GM21619 (cell line): Measurements from ENCODE around the gene TMCO4.

Experiments
- ATAC-seq: cut with Tn5 transposase; IDR thresholded peaks from one replicate; pipeline ENCODE4 v1.9.1; 2021; ENCODE audit not compliant: unreplicated experiment

TMCO4 gene

DNA sequence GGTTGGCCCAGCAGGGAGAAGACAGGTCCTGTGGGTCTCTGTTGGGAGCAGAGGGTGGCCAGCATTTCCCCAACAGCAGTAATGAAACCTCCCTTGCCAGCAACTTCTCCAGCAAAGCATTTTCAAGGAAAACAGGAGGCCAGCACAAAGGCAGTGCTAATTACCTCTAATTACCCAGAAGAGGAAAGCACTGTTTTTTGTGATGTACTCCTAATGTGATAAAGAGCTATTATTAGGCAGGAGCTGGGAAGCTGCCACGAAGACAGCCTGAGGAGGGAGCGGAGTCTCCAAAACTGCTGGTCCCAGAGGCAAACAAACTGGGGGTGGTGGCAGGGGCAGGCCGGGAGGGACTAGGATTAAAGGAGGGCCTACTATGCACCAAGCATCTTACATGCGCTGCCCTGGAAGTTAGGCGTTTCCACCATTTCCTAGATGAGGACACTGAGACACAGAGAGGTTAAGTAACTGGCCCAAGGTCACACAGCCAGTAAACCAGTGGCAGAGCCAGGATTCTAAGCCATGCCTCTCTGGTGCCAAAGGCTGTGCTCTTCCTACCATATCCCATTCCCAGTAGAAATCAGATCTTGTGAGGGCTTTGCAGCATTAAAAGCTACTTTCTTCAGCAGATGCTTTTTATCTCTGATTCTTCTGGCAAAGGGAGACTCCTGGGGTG is 110.5 kb downstream of the TMCO4 start:
- no peak for ATAC-seq

DNA sequence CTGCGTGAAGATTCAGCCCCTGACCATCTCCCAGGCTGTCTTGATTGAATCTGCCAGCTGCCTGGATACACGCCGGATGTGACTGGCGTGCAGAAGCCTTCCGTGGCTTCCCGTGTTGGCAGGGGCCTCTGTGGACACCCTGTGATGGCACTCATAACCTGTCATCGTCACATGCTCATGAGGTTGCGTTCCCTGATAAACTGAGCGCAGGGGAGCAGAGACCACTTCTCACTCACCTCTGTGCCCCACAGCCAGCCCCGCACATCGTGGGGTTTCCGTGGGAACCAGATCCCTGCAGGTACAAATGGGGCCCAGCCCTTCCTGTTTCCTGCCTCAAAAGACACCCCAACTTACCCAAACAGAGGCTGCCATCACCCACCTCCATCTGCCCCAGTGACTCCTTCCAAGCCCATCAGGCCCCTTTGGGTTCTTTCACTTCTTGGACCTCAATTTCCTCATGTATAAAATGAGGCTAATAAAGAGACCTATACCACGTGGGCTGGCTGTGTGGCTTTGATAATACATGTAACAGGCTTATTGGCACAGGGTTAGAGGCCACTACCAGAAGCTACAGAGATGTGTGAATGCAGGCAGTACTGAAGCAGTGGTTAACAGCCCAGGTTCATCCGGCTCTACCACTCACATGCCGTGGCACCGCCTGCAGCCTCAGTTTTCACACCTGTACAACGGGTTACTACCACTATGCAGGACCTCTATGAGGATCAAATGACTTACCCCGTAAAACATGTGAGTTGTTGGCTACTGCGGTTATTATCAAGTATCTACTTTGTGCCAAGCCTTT is 111.5 kb downstream of the TMCO4 start:
- ATAC-seq, result no peak

DNA sequence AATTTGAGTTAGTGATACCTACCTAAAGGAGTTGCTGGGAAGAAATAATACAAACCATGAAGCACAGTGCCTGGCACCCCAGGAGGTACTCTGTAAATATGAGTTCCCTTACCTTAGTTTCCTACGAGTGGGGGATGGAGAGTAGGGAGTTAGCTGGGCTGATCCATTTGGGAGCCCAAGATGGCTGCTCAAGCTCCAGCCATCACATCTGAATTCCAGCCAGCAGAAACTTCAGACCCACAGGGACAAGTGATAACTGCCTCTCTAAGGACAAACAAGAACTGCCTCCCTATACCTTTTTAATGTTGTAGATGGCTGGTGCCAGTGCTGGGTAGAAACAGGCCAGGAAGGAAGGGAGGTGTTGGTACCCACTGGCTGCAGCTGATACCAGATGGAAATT is 112.3 kb downstream of the TMCO4 start:
- no peak for ATAC-seq

DNA sequence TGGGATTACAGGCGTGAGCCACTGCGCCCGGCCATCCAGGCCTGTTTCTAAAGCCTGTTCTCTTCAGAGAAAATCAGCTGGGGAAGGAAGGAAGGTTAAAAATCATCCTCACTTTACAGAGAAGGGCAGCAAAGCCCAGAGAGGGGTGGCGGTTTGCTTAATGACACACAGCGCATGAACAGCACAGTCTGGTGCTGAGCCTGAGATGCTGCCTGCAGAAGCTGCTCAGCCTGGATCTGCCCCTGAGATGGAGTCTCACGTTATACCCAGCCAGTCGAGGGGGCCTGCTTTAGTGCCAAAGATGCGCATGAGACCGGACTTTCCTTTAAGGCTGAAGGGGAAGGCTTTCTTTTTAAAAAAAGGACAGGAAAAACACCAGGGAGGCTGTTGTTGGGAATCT is 113.7 kb downstream of the TMCO4 start:
- no peak for ATAC-seq

DNA sequence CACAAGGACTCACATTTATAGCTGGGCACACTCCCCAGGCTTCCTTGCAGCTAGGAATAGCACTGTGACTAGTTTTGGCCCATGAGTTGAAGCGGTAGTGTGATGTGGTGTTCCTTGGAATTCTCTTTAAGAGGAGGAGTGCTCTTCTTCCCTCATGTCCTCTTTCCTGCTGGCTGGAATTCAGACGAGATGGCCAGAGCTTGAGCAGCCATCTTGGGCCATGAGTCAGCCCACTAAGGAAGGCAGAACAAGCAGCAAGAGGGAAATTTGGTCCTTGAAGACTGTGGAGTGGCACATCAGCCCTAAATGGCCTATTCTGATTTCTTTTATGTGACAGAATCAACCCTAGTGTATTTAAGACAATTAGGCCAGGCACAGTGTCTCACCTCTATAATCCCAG is 115.0 kb downstream of the TMCO4 start:
- no peak for ATAC-seq

DNA sequence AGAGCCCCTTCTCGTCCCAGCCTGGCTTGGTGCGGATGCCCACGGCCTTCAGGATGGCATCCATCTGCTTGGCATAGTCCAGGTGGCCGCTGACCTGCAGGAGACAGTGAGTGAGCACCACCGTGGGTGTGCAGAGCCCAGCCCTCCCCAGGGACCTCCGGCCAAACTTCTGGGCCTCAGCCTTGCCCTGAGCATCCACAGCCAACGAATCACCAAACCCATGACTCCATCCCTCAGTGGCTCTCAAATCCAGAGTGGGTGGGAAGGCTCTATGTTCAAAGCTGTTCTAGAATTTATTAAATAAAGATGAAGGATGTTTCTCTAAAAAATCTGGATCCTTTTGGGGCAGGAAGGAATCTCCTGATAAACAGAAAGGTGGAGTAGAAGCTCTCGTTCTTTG is 116.4 kb downstream of the TMCO4 start:
- no peak for ATAC-seq

DNA sequence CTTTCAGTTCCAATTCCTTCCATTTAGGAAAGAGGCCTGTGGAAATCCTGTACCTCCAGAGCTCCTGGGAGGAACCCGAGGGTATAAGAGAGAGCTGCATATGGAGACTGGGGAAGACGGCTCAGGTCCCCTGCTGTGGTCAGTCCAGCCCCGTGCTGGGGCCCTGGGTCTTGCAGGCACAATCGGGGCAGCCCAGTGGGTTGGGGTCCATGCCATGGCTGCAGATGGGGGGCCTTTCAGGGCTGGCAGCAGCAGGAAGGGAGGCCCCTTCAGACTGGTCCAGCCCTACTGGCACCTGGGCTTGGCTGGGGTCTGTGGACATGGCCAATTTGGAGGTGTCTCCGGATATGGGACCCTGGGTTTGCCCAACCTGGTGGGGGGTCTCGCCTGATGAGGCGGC is 116.8 kb downstream of the TMCO4 start:
- ATAC-seq, result no peak

DNA sequence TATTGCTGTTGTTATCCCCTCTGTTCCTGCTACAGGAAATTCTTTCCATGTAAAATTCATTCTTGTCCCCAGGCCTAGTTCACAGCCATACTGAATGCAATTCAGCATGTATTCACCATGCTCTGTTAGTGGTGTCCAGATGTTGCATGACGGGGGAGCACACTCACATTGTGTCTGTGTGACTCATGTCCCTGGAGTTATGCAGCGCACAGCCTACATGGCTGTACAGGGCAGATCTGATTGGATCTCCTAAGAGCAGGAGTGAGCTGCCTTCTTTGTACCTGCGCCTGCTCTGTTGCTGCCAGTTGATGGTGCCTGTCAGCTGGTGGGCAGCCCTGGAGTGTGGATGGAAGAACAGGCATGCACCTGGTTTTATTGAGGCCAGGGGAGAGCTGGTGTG is 117.5 kb downstream of the TMCO4 start:
- ATAC-seq, result no peak

DNA sequence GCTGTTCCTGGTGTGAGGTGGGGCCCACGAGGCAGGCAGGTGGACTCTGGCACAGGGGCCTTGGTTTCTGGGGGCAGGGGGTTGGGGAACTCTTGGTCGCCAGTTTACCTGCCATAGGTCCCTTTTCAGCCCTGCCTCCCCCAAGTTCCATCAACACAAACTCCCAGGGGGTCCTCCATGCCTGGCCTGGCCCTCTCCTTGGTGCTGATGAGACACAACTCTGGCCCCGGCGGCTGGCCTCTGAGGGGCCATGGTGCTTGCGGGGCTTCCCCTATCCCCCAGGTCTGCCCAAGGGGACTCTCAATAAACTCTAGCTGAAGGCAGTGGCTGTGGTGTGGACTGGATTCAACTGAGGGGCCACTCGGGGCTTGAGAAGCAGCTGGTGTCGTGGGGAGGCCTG is 119.1 kb downstream of the TMCO4 start:
- no peak for ATAC-seq

DNA sequence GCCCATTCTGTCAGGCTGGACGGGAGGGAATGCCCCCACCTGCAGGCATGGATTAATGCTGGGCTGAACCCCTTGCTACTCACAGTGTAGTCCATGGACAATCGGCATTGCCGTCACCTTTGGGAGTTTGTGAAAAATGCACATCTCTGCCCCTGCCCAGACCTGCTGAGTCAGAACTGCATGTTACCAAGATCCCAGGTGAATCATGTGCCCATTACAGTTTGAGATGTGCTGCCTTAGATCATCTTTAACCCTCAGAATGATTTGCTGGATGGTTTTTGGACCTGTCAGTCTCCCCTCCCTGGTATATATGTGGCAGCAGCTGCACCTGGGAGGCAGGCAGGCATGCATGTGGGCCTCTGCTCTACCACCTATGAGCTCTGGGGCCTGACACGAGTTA is 120.0 kb downstream of the TMCO4 start:
- ATAC-seq, result no peak

DNA sequence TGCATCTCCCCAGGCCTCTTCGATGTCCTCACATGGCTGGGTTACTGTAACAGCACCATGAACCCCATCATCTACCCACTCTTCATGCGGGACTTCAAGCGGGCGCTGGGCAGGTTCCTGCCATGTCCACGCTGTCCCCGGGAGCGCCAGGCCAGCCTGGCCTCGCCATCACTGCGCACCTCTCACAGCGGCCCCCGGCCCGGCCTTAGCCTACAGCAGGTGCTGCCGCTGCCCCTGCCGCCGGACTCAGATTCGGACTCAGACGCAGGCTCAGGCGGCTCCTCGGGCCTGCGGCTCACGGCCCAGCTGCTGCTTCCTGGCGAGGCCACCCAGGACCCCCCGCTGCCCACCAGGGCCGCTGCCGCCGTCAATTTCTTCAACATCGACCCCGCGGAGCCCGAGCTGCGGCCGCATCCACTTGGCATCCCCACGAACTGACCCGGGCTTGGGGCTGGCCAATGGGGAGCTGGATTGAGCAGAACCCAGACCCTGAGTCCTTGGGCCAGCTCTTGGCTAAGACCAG is 120.7 kb downstream of the TMCO4 start:
- no peak for ATAC-seq

DNA sequence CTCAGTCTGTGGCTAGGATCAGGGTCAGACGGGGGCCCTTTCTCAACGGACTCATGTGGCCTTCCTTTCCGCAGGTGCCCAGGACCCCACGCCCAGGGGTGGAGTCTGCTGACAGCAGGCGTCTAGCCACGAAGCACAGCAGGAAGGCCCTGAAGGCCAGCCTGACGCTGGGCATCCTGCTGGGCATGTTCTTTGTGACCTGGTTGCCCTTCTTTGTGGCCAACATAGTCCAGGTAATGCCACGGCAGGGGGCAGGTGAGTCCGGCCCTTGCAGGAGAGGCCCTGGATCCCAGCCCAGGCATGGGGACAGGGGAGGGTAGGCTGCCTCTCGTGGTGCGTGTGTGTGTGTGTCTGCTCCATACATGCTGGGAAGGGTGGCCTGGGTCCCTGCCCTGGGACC is 121.2 kb downstream of the TMCO4 start:
- no peak for ATAC-seq

DNA sequence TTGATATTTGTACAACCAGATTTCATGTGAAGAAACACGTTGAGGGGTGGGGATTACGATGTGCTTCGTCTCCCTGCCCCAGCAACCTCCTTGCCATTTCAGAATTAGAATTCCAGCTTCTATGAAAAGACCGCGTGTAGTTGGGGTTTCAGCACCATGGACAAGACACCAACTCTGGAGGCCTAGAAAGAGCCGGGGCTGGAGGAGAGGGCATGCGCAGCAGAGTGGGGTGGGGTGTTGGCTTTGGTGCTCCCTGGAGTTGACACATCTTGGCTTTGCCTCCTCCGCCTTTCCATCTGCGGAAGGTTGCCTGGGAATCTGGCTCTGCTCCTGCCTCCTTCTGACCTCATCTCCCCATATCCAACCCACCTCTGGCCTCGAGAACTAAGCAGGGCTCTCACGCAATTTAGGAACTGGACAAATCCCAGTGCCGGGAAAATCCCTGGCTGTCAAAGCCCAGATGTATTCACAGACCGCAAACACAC is 123.2 kb downstream of the TMCO4 start:
- no peak for ATAC-seq

DNA sequence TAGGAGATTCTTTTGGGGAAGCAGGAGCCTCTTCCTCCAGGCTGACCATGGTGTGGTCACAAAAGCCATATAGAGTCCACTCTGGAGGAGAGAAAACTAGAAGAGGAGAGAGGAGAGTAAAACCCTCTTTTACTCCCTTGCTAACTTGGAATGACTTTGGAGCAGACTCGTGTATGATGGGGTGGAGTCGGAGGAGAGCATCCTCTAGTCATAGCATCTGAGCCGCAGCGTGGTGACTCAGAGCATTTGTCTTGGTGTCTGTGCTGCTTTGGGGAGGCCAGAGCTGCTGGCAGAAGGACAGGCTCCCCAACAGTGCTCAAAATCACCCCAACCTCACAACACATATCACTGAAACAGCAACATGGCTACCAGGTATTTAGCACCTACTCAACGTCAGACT is 123.9 kb downstream of the TMCO4 start:
- no peak for ATAC-seq

DNA sequence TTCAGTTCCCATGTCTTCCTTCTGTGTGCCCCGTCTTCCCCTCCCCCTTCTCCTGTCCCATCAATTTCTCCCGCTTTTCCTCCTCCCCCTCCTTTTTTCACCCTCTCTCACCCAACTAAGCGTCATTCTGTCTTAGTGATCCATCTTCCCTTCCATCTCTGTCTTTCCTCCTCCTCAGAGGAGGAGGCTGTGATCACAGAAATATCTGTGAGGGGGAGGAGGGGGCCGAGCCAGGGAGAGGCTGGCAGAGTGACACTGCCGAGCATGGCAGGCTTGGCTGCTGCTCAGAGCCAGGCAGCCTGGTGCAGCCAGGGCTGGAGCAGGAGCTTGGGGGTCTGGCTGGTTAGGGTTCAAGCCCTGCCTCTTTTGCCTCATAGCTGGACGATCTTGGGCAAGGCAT is 127.5 kb downstream of the TMCO4 start:
- no peak for ATAC-seq

DNA sequence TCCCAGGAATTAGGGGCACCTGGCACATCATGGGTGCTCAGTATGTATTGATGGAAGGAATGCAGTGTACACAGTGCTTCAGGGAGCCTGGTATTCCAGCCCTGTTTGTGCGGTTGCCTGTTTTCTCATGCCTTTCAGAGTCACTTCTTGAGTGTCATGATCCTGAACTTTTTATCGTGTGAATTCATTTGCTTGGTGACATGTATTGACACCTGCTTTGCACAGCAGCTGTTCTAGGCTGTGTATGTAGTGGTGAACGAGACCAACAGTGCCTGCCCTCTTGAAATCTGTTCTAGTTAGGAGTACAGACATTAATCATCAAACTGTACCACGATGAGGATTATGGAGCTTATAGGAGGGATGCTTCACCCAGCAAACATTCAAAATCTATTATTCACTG is 128.9 kb downstream of the TMCO4 start:
- no peak for ATAC-seq

DNA sequence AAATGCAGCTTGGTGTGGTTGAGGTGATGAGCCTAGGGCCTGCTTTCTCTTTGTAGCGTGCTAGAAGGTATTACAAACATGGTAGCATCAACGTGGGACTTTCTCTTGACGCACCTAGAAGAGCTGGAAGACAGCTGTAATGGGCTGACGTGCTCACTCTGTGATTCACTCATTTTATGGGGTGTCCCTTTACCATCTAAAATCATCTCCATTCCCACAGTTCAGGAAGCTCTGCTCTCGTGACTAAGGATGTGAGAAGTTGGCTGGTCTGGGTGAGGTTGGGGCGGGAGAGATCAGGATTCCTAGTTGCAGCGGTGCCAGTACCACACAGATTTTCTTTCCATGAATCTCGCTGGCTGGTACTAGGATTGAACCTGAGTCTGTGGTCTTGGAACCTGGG is 130.8 kb downstream of the TMCO4 start:
- no peak for ATAC-seq

DNA sequence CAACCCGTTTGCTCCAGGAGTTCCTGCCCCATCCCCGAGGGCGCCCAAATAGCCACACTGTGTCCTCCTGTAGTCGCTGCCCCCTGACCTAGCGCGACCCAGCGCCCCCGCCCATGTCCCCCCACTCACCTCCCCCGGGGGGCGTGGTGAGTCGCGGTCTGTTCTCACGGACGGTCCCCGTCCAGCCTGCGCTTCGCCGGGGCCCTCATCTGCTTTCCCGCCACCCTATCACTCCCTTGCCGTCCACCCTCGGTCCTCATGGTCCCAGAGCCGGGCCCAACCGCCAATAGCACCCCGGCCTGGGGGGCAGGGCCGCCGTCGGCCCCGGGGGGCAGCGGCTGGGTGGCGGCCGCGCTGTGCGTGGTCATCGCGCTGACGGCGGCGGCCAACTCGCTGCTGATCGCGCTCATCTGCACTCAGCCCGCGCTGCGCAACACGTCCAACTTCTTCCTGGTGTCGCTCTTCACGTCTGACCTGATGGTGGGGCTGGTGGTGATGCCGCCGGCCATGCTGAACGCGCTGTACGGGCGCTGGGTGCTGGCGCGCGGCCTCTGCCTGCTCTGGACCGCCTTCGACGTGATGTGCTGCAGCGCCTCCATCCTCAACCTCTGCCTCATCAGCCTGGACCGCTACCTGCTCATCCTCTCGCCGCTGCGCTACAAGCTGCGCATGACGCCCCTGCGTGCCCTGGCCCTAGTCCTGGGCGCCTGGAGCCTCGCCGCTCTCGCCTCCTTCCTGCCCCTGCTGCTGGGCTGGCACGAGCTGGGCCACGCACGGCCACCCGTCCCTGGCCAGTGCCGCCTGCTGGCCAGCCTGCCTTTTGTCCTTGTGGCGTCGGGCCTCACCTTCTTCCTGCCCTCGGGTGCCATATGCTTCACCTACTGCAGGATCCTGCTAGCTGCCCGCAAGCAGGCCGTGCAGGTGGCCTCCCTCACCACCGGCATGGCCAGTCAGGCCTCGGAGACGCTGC is 133.9 kb downstream of the TMCO4 start:
- no peak for ATAC-seq

DNA sequence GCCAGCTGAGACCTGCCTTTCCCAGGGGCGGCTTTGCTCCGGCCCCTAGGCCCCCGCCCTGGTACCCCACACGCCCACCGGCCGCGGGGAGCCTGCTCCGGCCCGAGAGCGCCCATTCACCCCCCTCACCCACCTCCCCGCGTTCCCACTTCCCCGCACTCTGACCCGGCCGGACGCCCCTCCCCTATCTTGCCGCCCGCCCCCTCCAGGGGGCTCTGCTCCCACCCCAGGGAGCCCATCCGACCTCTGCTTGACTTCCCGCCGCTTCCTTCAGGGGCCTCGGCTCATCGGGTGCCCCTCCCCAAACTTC is 134.6 kb downstream of the TMCO4 start:
- no peak for ATAC-seq

DNA sequence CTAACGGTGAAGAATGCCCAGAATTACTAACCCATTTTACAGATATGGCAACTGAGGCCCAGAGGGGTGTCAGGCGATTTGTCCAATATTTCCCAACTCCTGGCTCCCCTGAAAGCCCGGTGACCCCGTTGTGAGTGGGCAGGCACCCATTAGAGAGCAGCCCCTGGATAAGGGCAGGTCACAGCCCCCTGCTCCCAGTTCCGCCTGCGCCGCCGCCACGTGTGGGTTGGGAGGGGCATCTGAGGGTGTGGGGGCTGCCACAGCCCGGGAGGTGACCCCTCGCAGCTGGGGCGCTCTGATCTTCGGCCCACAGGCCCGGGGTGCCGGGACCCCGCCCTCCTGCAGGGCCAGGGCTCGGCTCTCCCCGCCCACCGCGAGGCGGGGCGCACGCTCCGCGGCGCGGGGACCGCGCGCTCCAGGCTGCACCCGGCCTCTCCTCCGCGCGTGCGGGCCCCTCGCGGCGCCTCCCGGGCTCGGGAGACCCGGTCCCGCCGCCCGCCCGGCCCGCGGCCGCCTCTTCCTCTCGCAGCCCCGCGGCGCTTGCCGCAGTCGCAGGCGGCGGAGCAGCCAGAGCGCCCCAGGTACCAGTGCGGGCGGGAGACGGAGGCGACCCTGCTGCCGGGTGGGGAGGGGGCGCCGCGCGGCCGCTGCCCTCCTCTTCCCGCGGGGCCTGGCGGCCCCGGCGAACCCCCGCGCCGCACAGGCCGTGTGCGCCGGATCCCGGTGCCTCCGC is 135.1 kb downstream of the TMCO4 start, which contains the start of gene HTR6:
HTR6 (plus strand) TSS at position 423 of the 733 bp plus-strand sequence. CDS start 879 bp downstream, outside the sequence.
- ATAC-seq, result no peak

DNA sequence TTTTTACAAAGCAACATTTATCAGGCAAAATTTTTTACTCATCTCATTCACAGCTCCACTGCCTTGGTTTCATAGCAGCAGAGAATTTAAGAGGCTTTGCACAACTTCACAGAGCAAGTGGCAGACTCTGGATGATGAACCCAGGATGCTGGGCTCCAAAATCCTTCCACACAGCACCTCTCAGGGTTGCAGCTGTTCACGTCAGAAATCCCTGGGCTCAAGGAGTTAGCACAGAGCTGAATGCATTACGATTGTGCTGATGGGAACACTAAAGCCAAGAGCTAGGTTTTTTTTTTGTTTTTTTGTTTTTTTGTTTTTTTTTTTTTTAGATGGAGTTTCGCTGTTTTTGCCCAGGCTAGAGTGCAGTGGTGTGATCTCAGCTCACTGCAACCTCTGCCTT is 137.4 kb downstream of the TMCO4 start:
- ATAC-seq, result no peak
